Endodermal cell (in vitro differentiated cells): Measurements from ENCODE around the gene KLHL22. TPM values are rescaled to one million over a fixed set of nuclear protein-coding genes. Genes with fewer than 3 reads are reported as not detected.

ENCODE experiments used
- DNase-seq: peaks from one replicate; pipeline ENCODE4 v3.0.0-alpha.2; 2017
- H3K27ac ChIP-seq: 2 replicates; pipeline ENCODE4 v1.5.1; 2013; ENCODE audit warnings: mild to moderate bottlenecking, low read depth, low read length, moderate library complexity
- H3K27me3 ChIP-seq: 2 replicates; pipeline ENCODE4 v1.6.1; 2013; ENCODE audit warnings: mild to moderate bottlenecking, low read length, moderate library complexity; ENCODE audit not compliant: insufficient read depth, control insufficient read depth, poor library complexity, severe bottlenecking
- H3K36me3 ChIP-seq: 2 replicates; pipeline ENCODE4 v1.7.0; 2013; ENCODE audit warnings: mild to moderate bottlenecking, low read length, moderate library complexity; ENCODE audit not compliant: control insufficient read depth, insufficient read depth
- H3K4me1 ChIP-seq: one replicate; pipeline ENCODE4 v1.7.0; 2013; ENCODE audit warnings: low read length; ENCODE audit not compliant: control insufficient read depth, insufficient read depth
- H3K4me3 ChIP-seq: 2 replicates; pipeline ENCODE4 v1.5.1; 2013; ENCODE audit warnings: mild to moderate bottlenecking, low read length, moderate library complexity
- H3K9ac ChIP-seq: 2 replicates; pipeline ENCODE4 v1.6.1; 2013; ENCODE audit warnings: mild to moderate bottlenecking, low read length, moderate library complexity; ENCODE audit not compliant: poor library complexity, severe bottlenecking; ENCODE audit errors: extremely low read depth
- H3K9me3 ChIP-seq: 2 replicates; pipeline ENCODE4 v1.6.1; 2013; ENCODE audit warnings: mild to moderate bottlenecking, low read length, moderate library complexity; ENCODE audit not compliant: control insufficient read depth
- H3K27ac Mint-ChIP-seq: 2 replicates; pipeline ENCODE4 v1.8.0; 2020; ENCODE audit warnings: mixed read lengths
- H3K27me3 Mint-ChIP-seq: 2 replicates; pipeline ENCODE4 v1.8.0; 2021; ENCODE audit warnings: mild to moderate bottlenecking, mixed read lengths; ENCODE audit not compliant: insufficient read depth
- H3K36me3 Mint-ChIP-seq: 2 replicates; pipeline ENCODE4 v1.8.0; 2020; ENCODE audit warnings: low read depth, mixed read lengths
- H3K4me1 Mint-ChIP-seq: 2 replicates; pipeline ENCODE4 v1.8.0; 2020; ENCODE audit warnings: mixed read lengths
- H3K4me3 Mint-ChIP-seq: 2 replicates; pipeline ENCODE4 v1.8.0; 2020; ENCODE audit warnings: mild to moderate bottlenecking, moderate library complexity, mixed read lengths
- H3K9me3 Mint-ChIP-seq: 2 replicates; pipeline ENCODE4 v1.8.0; 2020; ENCODE audit warnings: mild to moderate bottlenecking, mixed read lengths
- CTCF ChIP-seq: fragments of 200-600 bp; sonication (generic); conservative IDR thresholded peaks from 2 replicates; pipeline ENCODE4 v1.5.0; 2021; ENCODE audit warnings: antibody characterized with exemption, mild to moderate bottlenecking
- WGBS, 2 experiments: methylation state at CpG; one replicate each; pipeline versions ENCODE4 v1.1.5 to v1.1.7; 2013; ENCODE audit warnings: missing lambda C conversion rate in 2 of 2, mixed read lengths in 1 of 2; ENCODE audit not compliant: insufficient coverage in 1 of 2, insufficient read length in 1 of 2; 5-methylcytosine and 5-hydroxymethylcytosine counted together
- total RNA-seq, 2 donors: library from RNA; stranded (reverse); fragmentation: NEBNext Ultra II Directional in 1 of 2; extraction: Animal tissue kit (Norgen Biotek cat#: 25700) in 1 of 2; gene quantifications; 2 replicates in 1 of 2; 3 replicates in 1 of 2; pipeline ENCODE4 v1.2.1, GENCODE V29; 2021

The KLHL22 gene
- total RNA-seq, 2 donors from 2014 or later: 26.5 to 32.8 TPM

GRCh38 chr22:20437613-20438426, 57.8 kb downstream of the KLHL22 start, which contains the start of gene SCARF2:
Gene SCARF2, minus strand, starts transcription at chr22:20437825. Its CDS starts 71 bp downstream, at chr22:20437754.
- Mint-ChIP-seq H3K27me3 (peaks cover 50% of the 10 kb centered on the region), H3K36me3 (peaks cover 3% of the 10 kb centered on the region), H3K27ac (peak within 1 kb of the TSS; percentile 84)

GRCh38 chr22:20436768-20437612, 58.6 kb downstream of the KLHL22 start:
- Histone ChIP-seq H3K9me3 (no peaks in the 10 kb centered on the region), H3K27ac (no peak overlapping the region), H3K4me1 (no peaks in the 10 kb centered on the region), H3K27me3 (peaks cover 45% of the 10 kb centered on the region), H3K9ac (peak overlapping the region; percentile 84), H3K36me3 (no peaks in the 10 kb centered on the region), H3K4me3 (peak overlapping the region; percentile 96)
- Mint-ChIP-seq H3K36me3 (no peaks in the 10 kb centered on the region), H3K4me1 (peaks cover 16% of the 10 kb centered on the region), H3K9me3 (no peaks in the 10 kb centered on the region), H3K27me3 (peaks cover 58% of the 10 kb centered on the region), H3K27ac (peak overlapping the region; percentile 84), H3K4me3 (peak overlapping the region; percentile 83)
- peak; percentile 76 for DNase-seq
- no peak for TF ChIP-seq CTCF
- 1 to 2% methylated on average over 29 to 61 of the region's 61 CpGs for WGBS, 2 experiments

More at GRCh38 chr22:20437613-20438426, 57.8 kb downstream of the KLHL22 start, which contains the start of gene SCARF2:
- Histone ChIP-seq H3K36me3 (peaks cover 4% of the 10 kb centered on the region), H3K27me3 (peaks cover 37% of the 10 kb centered on the region), H3K4me1 (no peaks in the 10 kb centered on the region), H3K9ac (peak within 1 kb of the TSS; percentile 84), H3K4me3 (peak within 1 kb of the TSS; percentile 96), H3K27ac (no peak within 1 kb of the TSS), H3K9me3 (no peaks in the 10 kb centered on the region)
- DNase-seq: peak; percentile 89
- 0 to 1% methylated on average over 15 to 95 of the region's 95 CpGs for WGBS, 2 experiments
- Mint-ChIP-seq H3K4me3 (peak within 1 kb of the TSS; percentile 83), H3K4me1 (peaks cover 16% of the 10 kb centered on the region), H3K9me3 (no peaks in the 10 kb centered on the region)
- TF ChIP-seq CTCF: no peak

- H3K27ac Mint-ChIP-seq: no peak overlapping the region
These were observed 59.3 kb downstream of the KLHL22 start for GRCh38 chr22:20436307-20436767.

More at GRCh38 chr22:20436307-20436767, 59.3 kb downstream of the KLHL22 start:
- peak overlapping the region; percentile 83 for H3K4me3 Mint-ChIP-seq
- peaks cover 18% of the 10 kb centered on the region for H3K4me1 Mint-ChIP-seq
- H3K9me3 Mint-ChIP-seq: no peaks in the 10 kb centered on the region
- H3K27me3 Mint-ChIP-seq: peaks cover 64% of the 10 kb centered on the region
- DNase-seq: peak; percentile 78
- Histone ChIP-seq H3K36me3 (no peaks in the 10 kb centered on the region), H3K4me3 (peak overlapping the region; percentile 96), H3K27me3 (peaks cover 51% of the 10 kb centered on the region), H3K4me1 (no peaks in the 10 kb centered on the region), H3K27ac (no peak overlapping the region), H3K9me3 (no peaks in the 10 kb centered on the region), H3K9ac (peak overlapping the region; percentile 84)
- H3K36me3 Mint-ChIP-seq: no peaks in the 10 kb centered on the region
- 0 to 3% methylated on average over 10 to 56 of the region's 56 CpGs for WGBS, 2 experiments
- TF ChIP-seq CTCF: no peak
